Measurements from ENCODE around the gene ATP2B3. TPM values are rescaled to one million over a fixed set of nuclear protein-coding genes. Genes with fewer than 3 reads are reported as not detected.

ATP2B3 gene
- total RNA-seq, 1 donor from 2014 or later, result not detected

DNA sequence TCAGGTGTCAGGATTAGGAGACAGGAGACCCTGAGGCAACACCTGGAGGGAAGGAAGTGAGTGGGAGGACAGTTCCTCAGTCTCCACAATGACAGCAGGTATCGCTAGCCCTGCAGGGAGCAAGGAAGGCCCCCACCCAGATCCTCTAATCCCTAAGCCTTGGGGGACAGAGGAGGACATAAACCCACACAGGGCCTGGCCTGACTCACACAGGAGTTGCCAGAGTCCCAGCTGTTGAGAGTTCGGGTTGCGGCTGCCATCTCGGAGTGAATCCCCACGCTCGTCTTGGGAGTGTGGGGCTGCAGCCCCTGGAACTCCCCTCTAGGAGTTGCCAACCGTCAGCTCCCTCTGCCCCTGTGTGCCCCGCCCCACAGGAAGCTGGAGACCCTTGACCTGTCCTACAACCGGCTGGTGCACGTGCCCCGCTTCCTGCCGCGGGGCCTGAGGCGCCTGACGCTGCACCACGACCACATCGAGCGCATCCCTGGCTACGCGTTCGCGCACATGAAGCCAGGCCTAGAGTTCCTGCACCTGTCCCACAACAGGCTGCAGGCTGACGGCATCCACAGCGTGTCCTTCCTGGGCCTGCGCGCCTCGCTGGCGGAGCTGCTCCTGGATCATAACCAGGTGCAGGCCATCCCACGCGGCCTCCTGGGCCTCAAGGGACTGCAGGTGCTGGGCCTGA, 31.9 kb upstream of the ATP2B3 start:
- DNase-seq (ENCODE audit: low read depth), result no peak
- Histone ChIP-seq H3K4me3 (ENCODE audit: low read depth, low read length) (no peak overlapping the region), H3K36me3 (ENCODE audit: control insufficient read depth, insufficient read depth, low read length) (no peaks in the 10 kb centered on the region), H3K27me3 (ENCODE audit: control insufficient read depth, insufficient read depth, low read length) (peaks cover 2% of the 10 kb centered on the region)
- TF ChIP-seq, protein P1, sequence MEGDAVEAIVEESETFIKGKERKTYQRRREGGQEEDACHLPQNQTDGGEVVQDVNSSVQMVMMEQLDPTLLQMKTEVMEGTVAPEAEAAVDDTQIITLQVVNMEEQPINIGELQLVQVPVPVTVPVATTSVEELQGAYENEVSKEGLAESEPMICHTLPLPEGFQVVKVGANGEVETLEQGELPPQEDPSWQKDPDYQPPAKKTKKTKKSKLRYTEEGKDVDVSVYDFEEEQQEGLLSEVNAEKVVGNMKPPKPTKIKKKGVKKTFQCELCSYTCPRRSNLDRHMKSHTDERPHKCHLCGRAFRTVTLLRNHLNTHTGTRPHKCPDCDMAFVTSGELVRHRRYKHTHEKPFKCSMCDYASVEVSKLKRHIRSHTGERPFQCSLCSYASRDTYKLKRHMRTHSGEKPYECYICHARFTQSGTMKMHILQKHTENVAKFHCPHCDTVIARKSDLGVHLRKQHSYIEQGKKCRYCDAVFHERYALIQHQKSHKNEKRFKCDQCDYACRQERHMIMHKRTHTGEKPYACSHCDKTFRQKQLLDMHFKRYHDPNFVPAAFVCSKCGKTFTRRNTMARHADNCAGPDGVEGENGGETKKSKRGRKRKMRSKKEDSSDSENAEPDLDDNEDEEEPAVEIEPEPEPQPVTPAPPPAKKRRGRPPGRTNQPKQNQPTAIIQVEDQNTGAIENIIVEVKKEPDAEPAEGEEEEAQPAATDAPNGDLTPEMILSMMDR (IDR thresholded peaks at IDR 0.05; ENCODE audit: insufficient read depth, low read length, poor library complexity, severe bottlenecking), result no peak

DNA sequence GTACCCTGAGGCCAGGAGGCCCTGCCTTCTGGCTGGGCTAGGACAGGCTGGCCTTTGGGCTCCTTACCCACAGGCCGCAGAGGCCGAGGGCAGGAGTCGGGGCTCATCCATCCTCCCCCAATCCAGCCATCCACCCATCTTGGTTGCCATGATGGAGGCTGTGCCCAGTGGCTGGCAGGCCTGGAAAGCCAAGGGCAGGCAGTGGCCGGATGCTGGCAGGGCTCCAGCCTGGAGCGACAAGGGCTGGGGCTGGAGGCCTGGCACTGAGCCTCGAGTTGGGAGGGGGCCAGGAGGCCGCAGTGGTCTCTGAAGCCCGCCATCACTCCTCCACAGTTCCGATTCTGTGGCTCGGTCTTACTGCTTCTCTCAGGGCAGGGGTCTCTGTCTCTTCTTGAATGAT, 31.3 kb upstream of the ATP2B3 start:
- no peak for DNase-seq (ENCODE audit: low read depth)
- peaks cover 2% of the 10 kb centered on the region for H3K27me3 ChIP-seq (ENCODE audit: control insufficient read depth, insufficient read depth, low read length)
- TF ChIP-seq, protein P1 (IDR thresholded peaks at IDR 0.05; ENCODE audit: insufficient read depth, low read length, poor library complexity, severe bottlenecking), result no peak
- no peak overlapping the region for H3K4me3 ChIP-seq (ENCODE audit: low read depth, low read length)
- no peaks in the 10 kb centered on the region for H3K36me3 ChIP-seq (ENCODE audit: control insufficient read depth, insufficient read depth, low read length)

DNA sequence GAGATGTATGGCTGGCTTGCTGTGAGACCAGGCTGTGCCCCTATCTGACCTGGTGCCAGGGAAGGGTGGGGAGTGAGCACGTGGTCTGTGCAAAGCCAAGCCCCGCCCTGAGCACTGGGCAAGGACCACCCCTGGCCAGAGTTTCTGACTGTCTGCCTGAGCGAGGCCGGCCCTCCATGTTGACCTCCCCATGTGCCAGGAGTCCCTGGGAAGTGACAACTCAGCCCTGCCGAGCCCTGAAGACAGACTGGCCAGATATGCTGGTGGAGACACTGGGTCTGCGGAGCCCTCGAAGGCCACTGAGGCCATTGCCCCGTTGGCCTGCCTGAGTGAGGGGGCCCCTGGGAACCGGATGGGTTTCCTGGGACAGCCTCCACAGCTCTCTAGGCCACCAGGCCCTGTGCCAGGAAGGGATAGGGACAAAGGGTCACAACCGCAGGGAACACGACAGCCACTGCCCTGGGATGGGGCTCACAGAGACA, 29.8 kb upstream of the ATP2B3 start:
- DNase-seq (ENCODE audit: low read depth), result no peak
- no peaks in the 10 kb centered on the region for H3K36me3 ChIP-seq (ENCODE audit: control insufficient read depth, insufficient read depth, low read length)
- TF ChIP-seq, protein P1 (IDR thresholded peaks at IDR 0.05; ENCODE audit: insufficient read depth, low read length, poor library complexity, severe bottlenecking), result no peak

DNA sequence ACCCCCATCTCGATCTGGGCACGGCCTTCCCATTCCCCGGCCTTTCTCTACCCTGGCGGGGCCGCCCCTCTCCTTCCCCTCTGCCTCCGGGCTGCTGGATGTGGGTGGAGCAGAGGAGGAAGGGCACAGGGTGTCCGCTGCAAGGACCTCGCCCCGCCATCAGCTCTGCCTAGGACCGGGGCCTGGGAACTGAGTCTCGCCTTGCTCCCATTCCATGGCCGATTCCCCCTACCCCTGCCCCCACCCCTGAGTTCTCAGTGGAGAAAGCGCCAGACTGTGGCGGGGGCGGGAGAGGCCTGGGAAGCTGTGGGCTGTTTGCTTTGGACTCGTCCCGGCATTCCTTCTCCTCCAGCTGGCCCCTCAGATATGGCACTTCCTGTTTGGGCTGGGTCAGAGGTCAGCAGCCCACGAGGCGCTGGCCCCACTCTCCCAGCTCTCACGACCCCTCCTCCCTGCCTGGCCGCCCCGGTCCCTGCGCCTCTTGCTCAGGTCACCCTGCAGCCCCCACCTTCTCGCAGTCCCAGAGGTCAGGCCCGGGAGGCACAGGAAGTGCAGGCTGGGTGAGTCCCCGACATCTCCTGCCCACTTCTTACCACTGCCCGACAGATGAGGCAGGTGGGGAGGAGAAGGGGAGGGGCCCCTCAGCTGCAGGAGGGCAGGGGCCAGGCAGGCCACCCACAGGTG, 29.1 kb upstream of the ATP2B3 start:
- H3K36me3 ChIP-seq (ENCODE audit: control insufficient read depth, insufficient read depth, low read length), result no peaks in the 10 kb centered on the region
- TF ChIP-seq, protein P1 (IDR thresholded peaks at IDR 0.05; ENCODE audit: insufficient read depth, low read length, poor library complexity, severe bottlenecking), result no peak
- no peak for DNase-seq (ENCODE audit: low read depth)
- peaks cover 2% of the 10 kb centered on the region for H3K27me3 ChIP-seq (ENCODE audit: control insufficient read depth, insufficient read depth, low read length)
- H3K4me3 ChIP-seq (ENCODE audit: low read depth, low read length), result no peak overlapping the region

More for the DNA sequence above, 29.8 kb upstream of the ATP2B3 start:
- H3K4me3 ChIP-seq (ENCODE audit: low read depth, low read length), result no peak overlapping the region
- H3K27me3 ChIP-seq (ENCODE audit: control insufficient read depth, insufficient read depth, low read length), result peaks cover 2% of the 10 kb centered on the region

DNA sequence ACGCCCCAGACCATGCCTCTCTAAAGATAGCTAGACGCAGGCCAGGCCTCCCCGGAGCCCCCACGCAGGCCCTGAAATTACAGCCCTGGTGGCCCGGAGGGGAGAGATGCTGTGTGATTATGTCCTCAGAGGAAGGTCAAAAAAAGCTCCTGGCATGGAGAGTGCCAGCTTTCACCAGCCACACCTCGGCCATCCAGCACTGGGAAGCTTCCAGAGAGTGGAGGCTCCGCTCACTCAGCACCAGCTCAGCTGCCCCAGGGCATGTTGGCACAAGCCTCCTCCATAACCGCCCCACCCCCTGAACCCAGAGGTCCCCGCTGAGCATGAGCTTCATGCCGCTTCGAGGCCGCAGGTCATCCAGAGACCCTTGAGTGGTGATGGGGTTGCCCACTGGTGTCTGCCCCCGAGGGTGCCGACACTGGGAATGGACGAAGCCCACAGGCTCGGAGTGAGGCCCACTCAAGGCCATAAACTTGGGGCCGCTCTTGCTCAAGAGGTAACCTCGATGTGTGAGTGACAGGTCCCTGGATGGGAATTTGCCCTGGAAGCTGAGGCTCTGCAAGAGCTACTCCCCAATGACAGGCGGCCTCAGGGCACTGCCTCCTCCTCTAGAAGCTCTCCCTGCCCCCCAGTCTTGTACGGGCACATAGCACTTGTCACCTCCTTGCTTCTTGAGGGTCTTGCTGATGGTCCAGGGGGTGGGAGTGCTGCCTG, 27.1 kb upstream of the ATP2B3 start:
- DNase-seq (ENCODE audit: low read depth), result no peak
- Histone ChIP-seq H3K27me3 (ENCODE audit: control insufficient read depth, insufficient read depth, low read length) (peaks cover 6% of the 10 kb centered on the region), H3K36me3 (ENCODE audit: control insufficient read depth, insufficient read depth, low read length) (no peaks in the 10 kb centered on the region), H3K4me3 (ENCODE audit: low read depth, low read length) (no peak overlapping the region)
- TF ChIP-seq, protein P1 (IDR thresholded peaks at IDR 0.05; ENCODE audit: insufficient read depth, low read length, poor library complexity, severe bottlenecking), result no peak

All from kidney epithelial cell (primary cell).